Stimulated activated CD8-positive, alpha-beta memory T cell treated with anti-CD3 and anti-CD28 coated beads, Interleukin-4, amount 100 ng/mL, for 1 hour (primary cell): Measurements from ENCODE around the gene SERPINB10.
"Not testable (repeated sequence)": the region's sequence is repeated elsewhere in the genome, so short reads cannot be mapped to it uniquely, and the experiment has no call there.

Source experiments
- DNase-seq, 2 donors: peaks; one replicate each; pipeline ENCODE4 v3.0.0-alpha.2; 2020; ENCODE audit warnings: low read depth in 2 of 2, low spot score in 1 of 2

The SERPINB10 gene

GRCh38 chr18:63890950-63891304, 16.8 kb upstream of the SERPINB10 start:
- DNase-seq, result no peak

- DNase-seq, result no peak
Observed at GRCh38 chr18:63892566-63892965, 15.2 kb upstream of the SERPINB10 start.

GRCh38 chr18:63894106-63894772, 13.5 kb upstream of the SERPINB10 start:
- no peak for DNase-seq

- no peak for DNase-seq
Observed at GRCh38 chr18:63895190-63895589, 12.6 kb upstream of the SERPINB10 start.

GRCh38 chr18:63897072-63897471, 10.7 kb upstream of the SERPINB10 start:
- DNase-seq, result no peak

- no peak for DNase-seq
Observed at GRCh38 chr18:63899206-63899605, 8.6 kb upstream of the SERPINB10 start.

- DNase-seq, result no peak
Observed at GRCh38 chr18:63903851-63904570, 3.7 kb upstream of the SERPINB10 start.

- DNase-seq, result no peak
Observed at GRCh38 chr18:63904694-63905093, 3.1 kb upstream of the SERPINB10 start.

GRCh38 chr18:63905361-63905760, 2.4 kb upstream of the SERPINB10 start:
- no peak for DNase-seq

- DNase-seq, result no peak
Observed at GRCh38 chr18:63906056-63906455, 1.7 kb upstream of the SERPINB10 start.

- DNase-seq, result no peak
Observed at GRCh38 chr18:63908858-63909257, 1.1 kb downstream of the SERPINB10 start.

GRCh38 chr18:63909870-63910269, 2.1 kb downstream of the SERPINB10 start:
- no peak for DNase-seq

GRCh38 chr18:63917817-63918216, 10.1 kb downstream of the SERPINB10 start:
- DNase-seq, result no peak

- no peak for DNase-seq
Observed at GRCh38 chr18:63922049-63922448, 14.3 kb downstream of the SERPINB10 start.

GRCh38 chr18:63924551-63924950, 16.8 kb downstream of the SERPINB10 start:
- DNase-seq, result no peak

GRCh38 chr18:63928331-63928730, 20.6 kb downstream of the SERPINB10 start:
- DNase-seq, result no peak

GRCh38 chr18:63929369-63929768, 21.6 kb downstream of the SERPINB10 start:
- not testable (repeated sequence) for DNase-seq

- DNase-seq, result no peak
Observed at GRCh38 chr18:63930773-63931354, 23.1 kb downstream of the SERPINB10 start.

- DNase-seq, result peak in 1 of 2 donors; percentile 33
Observed at GRCh38 chr18:63936156-63936931, 28.6 kb downstream of the SERPINB10 start.

GRCh38 chr18:63936932-63937393, 29.2 kb downstream of the SERPINB10 start:
- DNase-seq, result no peak

- no peak for DNase-seq
Observed at GRCh38 chr18:63940008-63940407, 32.2 kb downstream of the SERPINB10 start.
